Spleen (tissue), 7 donors: ENCODE measurements around the gene RFX1.

Experiments used
- POLR2A ChIP-seq, 3 donors: fragments of 450-650 bp; IDR thresholded peaks; one replicate each; pipeline ENCODE4 v1.5.1; 2017; ENCODE audit warnings: antibody characterized with exemption in 3 of 3, mild to moderate bottlenecking in 1 of 3
- POLR2AphosphoS5 ChIP-seq, 3 donors: sonication (generic); formaldehyde crosslinking; IDR thresholded peaks; one replicate each; pipeline ENCODE4 v1.5.1; 2017; ENCODE audit warnings: antibody characterized with exemption in 3 of 3
- TF ChIP-seq, protein P1 (sequence below), 11 experiments: fragments of 200-600 bp in 7 of 11; fragments of 450-650 bp in 4 of 11; sonication (generic) in 4 of 11; IDR thresholded peaks in 8 of 11; conservative IDR thresholded peaks in 3 of 11; 1 replicate in 7 of 11; 2 replicates in 4 of 11; pipeline versions ENCODE4 v1.4.0 to v1.8.0; 2016 to 2021; ENCODE audit warnings: antibody characterized with exemption in 11 of 11, inconsistent platforms in 4 of 11, mild to moderate bottlenecking in 1 of 11
- donor health status: DM: no; HTN: no; CAD: no; lungs with moderate emphysema.
- donor health status: DM: no; HTN: no; CAD: no.
- donor health status: DM: no; HTN: no; CAD: no.

DNA sequence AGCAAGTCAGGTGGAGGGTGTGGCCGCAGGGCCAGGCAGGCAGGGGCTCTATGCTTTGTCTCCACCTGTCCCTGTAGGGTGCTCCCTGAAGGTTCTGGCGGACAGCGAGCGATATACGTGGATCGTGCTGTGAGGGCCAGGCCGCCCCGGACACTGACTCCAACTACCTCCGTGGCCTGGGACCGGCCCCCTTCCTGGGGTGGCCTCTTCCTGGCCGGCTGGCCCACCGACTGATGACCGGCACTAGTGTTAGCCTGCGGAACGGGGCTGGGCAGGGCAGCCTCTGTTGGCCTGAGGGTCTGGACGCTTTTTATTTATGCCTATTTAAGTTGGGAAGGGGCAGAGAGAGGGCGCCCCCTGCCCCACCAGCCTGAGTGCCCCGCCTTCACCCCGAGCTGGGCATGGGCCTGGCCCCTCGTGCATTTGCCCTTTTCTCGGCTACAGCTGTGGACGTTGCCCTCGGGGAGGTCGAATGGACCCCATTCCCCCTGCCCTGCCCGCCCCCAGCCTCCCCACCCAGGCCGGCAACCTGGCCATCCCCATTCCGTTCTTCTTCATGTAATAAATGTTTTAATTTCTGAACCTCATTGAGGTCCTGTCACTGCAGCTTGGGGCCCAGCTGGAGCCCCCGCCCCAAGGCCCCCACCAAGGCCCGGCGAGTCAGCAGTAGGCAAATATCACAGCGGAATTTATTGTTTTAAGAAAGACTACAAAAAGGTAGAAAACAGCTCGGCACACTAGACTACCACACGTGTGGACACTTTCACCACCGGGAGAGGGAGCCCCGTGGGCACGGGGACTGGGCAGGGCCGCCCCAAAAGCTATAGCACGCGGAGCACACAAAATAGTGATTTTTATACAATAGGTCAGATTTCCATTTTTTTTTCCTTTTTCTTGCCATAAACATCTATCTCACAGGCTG lies 45.0 kb downstream of the RFX1 start:
- TF ChIP-seq, protein P1, sequence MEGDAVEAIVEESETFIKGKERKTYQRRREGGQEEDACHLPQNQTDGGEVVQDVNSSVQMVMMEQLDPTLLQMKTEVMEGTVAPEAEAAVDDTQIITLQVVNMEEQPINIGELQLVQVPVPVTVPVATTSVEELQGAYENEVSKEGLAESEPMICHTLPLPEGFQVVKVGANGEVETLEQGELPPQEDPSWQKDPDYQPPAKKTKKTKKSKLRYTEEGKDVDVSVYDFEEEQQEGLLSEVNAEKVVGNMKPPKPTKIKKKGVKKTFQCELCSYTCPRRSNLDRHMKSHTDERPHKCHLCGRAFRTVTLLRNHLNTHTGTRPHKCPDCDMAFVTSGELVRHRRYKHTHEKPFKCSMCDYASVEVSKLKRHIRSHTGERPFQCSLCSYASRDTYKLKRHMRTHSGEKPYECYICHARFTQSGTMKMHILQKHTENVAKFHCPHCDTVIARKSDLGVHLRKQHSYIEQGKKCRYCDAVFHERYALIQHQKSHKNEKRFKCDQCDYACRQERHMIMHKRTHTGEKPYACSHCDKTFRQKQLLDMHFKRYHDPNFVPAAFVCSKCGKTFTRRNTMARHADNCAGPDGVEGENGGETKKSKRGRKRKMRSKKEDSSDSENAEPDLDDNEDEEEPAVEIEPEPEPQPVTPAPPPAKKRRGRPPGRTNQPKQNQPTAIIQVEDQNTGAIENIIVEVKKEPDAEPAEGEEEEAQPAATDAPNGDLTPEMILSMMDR (IDR thresholded peaks at IDR 0.05 in 8 of 11, conservative IDR thresholded peaks at IDR 0.05 in 3 of 11) = no peak
- peak; percentile 11 to 64 (median 16) for TF ChIP-seq POLR2AphosphoS5 (IDR thresholded peaks at IDR 0.05)
- no peak for TF ChIP-seq POLR2A (IDR thresholded peaks at IDR 0.05)
